Coronary artery (tissue), 2 donors: ENCODE measurements around the gene TAF15.

Experiments
- DNase-seq: peaks from one replicate; pipeline ENCODE4 v3.0.0-alpha.2; 2017; ENCODE audit warnings: low spot score
- H3K27ac ChIP-seq, 2 donors: fragments of 200-600 bp; sonication (generic); one replicate each; pipeline ENCODE4 v1.5.1; 2016 to 2019
- H3K4me3 ChIP-seq: fragments of 200-600 bp; sonication (generic); 2 replicates; pipeline ENCODE4 v1.5.1; 2016; ENCODE audit warnings: mild to moderate bottlenecking, moderate library complexity
- TF ChIP-seq, protein P1 (sequence below): fragments of 200-600 bp; sonication (generic); IDR thresholded peaks from one replicate; pipeline ENCODE4 v1.5.1; 2019; ENCODE audit warnings: antibody characterized with exemption

TAF15 gene

DNA sequence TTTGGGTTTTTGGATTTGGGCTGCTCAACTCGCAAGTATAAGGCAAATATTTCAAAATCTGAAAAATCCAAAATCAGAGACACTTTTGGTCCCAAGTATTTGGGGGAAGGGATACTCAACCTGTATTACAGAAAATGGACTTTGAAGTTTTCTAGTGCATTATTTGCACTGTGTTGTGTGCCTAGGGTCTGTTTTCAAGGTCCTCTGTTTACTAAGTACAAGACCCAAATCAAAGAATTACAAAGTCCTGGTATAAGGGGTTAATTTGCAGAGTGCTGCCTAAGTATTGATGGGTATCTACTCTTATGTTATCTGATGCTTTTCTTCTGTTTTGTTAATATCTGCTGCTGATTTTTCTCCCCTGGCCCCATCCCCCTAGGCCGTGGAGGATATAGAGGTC, 34.4 kb downstream of the TAF15 start:
- DNase-seq, result no peak
- TF ChIP-seq, protein P1, sequence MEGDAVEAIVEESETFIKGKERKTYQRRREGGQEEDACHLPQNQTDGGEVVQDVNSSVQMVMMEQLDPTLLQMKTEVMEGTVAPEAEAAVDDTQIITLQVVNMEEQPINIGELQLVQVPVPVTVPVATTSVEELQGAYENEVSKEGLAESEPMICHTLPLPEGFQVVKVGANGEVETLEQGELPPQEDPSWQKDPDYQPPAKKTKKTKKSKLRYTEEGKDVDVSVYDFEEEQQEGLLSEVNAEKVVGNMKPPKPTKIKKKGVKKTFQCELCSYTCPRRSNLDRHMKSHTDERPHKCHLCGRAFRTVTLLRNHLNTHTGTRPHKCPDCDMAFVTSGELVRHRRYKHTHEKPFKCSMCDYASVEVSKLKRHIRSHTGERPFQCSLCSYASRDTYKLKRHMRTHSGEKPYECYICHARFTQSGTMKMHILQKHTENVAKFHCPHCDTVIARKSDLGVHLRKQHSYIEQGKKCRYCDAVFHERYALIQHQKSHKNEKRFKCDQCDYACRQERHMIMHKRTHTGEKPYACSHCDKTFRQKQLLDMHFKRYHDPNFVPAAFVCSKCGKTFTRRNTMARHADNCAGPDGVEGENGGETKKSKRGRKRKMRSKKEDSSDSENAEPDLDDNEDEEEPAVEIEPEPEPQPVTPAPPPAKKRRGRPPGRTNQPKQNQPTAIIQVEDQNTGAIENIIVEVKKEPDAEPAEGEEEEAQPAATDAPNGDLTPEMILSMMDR, result no peak
- H3K27ac ChIP-seq, result no peak overlapping the region
- H3K4me3 ChIP-seq, result no peak overlapping the region

DNA sequence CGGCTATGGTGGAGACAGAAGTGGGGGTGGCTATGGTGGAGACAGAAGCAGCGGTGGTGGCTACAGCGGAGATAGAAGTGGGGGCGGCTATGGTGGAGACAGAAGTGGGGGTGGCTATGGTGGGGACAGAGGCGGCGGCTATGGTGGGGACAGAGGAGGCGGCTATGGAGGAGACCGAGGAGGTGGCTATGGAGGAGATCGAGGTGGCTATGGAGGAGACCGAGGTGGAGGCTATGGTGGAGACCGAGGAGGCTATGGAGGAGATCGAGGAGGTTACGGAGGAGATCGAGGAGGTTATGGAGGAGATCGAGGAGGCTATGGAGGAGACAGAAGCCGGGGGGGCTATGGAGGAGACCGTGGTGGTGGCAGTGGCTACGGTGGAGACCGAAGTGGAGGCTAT, 35.3 kb downstream of the TAF15 start:
- no peak for DNase-seq

DNA sequence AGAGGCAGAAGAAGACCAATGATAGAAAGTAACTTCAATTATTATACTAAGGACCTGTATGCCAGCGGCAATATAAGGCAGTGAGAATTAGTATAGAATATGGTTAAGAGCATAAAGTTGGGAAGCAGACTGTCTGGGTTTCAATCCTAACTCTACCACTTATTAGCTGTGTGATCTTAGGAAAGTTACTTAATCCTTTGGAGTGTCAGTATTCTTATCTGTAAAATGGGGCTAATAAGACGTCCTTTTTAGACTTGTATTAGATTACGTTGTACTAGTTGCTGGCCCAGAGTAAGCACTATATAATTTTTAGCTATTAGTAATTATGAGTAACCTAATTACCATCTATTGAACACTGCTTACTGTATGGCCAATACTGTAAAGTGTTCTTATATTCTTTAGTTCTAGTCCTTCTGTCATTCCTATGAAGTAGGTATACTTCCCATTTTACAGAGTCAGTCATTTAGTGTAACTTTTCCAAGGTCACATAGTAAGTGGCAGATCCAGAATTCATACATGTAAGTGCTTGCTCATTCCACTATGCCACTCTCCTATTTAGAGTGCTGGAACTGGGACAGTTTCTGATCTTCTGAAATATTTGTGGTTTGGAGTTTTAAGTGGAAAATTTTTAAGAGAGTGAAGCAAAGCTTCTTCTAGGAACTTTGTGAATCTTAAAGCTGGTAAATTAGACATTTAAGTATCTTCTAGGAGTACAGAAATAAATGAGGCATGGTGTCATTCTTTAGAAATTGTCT, 36.9 kb downstream of the TAF15 start:
- TF ChIP-seq, protein P1, result no peak
- no peak overlapping the region for H3K27ac ChIP-seq
- no peak for DNase-seq
- no peak overlapping the region for H3K4me3 ChIP-seq

More for the DNA sequence above, 35.3 kb downstream of the TAF15 start:
- Histone ChIP-seq H3K27ac (no peak overlapping the region), H3K4me3 (no peak overlapping the region)
- TF ChIP-seq, protein P1, result no peak

DNA sequence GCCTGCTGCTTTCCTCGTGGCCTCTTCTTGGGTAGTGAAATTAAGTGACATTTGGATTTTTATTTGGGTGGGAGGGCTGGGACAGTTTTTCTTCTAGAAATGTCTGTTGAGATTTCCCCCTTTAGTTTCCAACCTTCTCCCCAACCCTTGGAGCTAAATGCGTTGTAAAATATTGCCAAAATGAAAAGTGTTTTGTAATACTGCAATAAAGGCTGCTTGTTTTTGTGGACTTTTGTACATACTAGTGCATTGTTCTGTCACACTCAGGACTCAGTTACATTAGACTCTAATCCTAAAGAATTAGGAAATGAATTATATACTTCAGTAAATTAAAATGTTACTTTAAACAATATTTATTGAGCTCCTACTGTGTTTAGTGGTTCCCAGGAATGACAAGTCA, 37.7 kb downstream of the TAF15 start:
- no peak for DNase-seq
- TF ChIP-seq, protein P1, result no peak
- no peak overlapping the region for H3K27ac ChIP-seq
- H3K4me3 ChIP-seq, result no peak overlapping the region

DNA sequence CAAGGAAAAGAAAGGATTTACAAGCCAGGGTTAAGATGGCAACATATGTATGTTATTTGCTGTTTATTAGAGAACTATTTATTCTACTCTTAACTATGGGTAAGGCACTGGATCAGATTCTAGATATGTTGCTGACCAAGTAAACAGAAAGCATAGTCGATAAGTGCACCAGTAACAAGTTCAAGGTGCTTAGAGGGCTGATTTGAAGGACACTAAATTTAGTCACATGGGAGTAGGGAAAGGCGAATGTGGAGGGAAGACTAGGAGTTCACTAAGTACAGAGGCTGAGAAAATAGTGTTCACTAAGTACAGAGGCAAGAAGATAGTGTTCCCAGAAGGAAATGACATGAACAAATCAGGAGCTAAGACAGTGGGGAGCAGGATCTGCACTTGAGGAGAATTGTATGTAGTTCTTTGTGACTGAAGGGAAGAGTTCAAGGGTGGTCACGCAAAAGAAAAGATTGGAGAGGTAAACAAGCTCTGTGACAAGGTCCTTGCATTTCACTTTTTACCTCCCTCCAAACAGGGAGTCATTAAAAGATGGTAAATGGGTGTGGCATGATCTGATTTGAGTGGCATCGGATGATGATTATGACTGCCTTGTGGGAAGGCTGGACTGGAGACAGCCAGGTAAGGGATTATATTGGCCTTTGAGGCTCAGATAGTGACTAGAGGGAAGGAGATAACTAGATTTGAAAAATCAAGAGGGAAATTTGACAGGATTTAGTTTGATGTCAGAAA, 38.5 kb downstream of the TAF15 start:
- no peak overlapping the region for H3K27ac ChIP-seq
- TF ChIP-seq, protein P1, result no peak
- DNase-seq, result no peak
- H3K4me3 ChIP-seq, result no peak overlapping the region

DNA sequence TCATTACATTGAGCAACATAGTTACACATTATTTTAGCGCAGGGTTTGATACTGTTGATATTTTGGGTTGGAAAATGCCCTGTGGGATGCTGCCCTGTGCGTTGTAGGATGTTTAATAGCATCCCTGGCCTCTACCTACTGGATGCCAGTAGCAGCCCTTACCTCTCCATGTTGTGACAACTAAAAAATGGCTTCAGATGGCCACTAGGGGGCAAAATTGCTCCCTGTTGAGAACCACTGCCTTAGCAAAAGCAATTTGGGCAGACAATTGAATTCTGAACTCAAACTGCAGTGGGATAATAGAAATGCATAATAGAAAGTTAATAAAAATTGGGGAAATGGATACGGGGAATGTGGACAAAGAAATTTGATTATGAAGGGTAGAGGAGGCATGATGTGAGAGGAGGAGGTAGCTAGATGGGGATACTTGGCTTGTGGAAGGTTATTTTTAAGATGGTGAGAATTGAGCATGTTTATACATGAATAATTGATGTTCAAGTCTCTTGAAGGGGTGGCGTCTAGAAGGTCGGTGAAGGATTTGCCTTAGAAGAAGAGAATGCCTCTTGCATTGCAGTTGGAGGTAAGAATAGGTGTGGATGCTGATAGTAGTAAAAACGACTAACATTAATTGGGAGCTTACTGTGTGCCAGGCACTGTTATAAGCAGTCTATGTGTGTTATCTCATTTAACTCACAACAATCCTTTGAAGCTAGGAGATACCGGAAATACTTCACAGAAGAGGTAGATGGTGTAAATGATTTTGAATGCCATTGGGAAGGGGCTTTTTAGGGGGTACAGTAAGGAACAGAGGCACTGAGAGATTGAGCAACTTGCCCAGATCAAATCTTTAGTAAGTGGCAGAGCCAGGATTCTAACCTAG, 40.4 kb downstream of the TAF15 start:
- DNase-seq, result no peak
- TF ChIP-seq, protein P1, result peak; percentile 47
- Histone ChIP-seq H3K27ac (no peak overlapping the region), H3K4me3 (no peak overlapping the region)
